ENCODE results near the gene LYPD1. TPM values are rescaled to one million over a fixed set of nuclear protein-coding genes. Genes with fewer than 3 reads are reported as not detected.

LYPD1 gene
- total RNA-seq, 1 donor from 2014 or later, result 5.5 TPM

GRCh38 chr2:132597831-132598230, 72.2 kb downstream of the LYPD1 start:
- H3K4me3 Mint-ChIP-seq, result no peak overlapping the region
- TF ChIP-seq CTCF (IDR thresholded peaks at IDR 0.05; ENCODE audit: unreplicated experiment), result no peak
- H3K36me3 Mint-ChIP-seq, result no peaks in the 10 kb centered on the region
- H3K27me3 Mint-ChIP-seq (ENCODE audit: low read depth), result peaks cover 57% of the 10 kb centered on the region
- no peaks in the 10 kb centered on the region for H3K9me3 Mint-ChIP-seq
- no peak overlapping the region for H3K27ac Mint-ChIP-seq
- no peaks in the 10 kb centered on the region for H3K4me1 Mint-ChIP-seq
- no peak for DNase-seq (ENCODE audit: low spot score in 2 of 2, unreplicated experiment in 2 of 2)

GRCh38 chr2:132597166-132597565, 72.8 kb downstream of the LYPD1 start:
- Mint-ChIP-seq H3K9me3 (no peaks in the 10 kb centered on the region), H3K4me1 (no peaks in the 10 kb centered on the region), H3K27me3 (ENCODE audit: low read depth) (peaks cover 56% of the 10 kb centered on the region), H3K27ac (no peak overlapping the region), H3K36me3 (no peaks in the 10 kb centered on the region), H3K4me3 (no peak overlapping the region)
- TF ChIP-seq CTCF (IDR thresholded peaks at IDR 0.05; ENCODE audit: unreplicated experiment), result no peak
- DNase-seq (ENCODE audit: low spot score in 2 of 2, unreplicated experiment in 2 of 2), result no peak

GRCh38 chr2:132595693-132596092, 74.3 kb downstream of the LYPD1 start:
- no peaks in the 10 kb centered on the region for H3K4me1 Mint-ChIP-seq
- peaks cover 45% of the 10 kb centered on the region for H3K27me3 Mint-ChIP-seq (ENCODE audit: low read depth)
- H3K9me3 Mint-ChIP-seq, result no peaks in the 10 kb centered on the region
- TF ChIP-seq CTCF (IDR thresholded peaks at IDR 0.05; ENCODE audit: unreplicated experiment), result no peak
- no peaks in the 10 kb centered on the region for H3K36me3 Mint-ChIP-seq
- no peak overlapping the region for H3K27ac Mint-ChIP-seq
- no peak for DNase-seq (ENCODE audit: low spot score in 2 of 2, unreplicated experiment in 2 of 2)
- H3K4me3 Mint-ChIP-seq, result no peak overlapping the region

- TF ChIP-seq CTCF (IDR thresholded peaks at IDR 0.05; ENCODE audit: unreplicated experiment), result no peak
- no peak overlapping the region for H3K27ac Mint-ChIP-seq
- H3K36me3 Mint-ChIP-seq, result no peaks in the 10 kb centered on the region
Measured at GRCh38 chr2:132595186-132595585, 74.8 kb downstream of the LYPD1 start.

More at GRCh38 chr2:132595186-132595585, 74.8 kb downstream of the LYPD1 start:
- no peaks in the 10 kb centered on the region for H3K4me1 Mint-ChIP-seq
- peaks cover 42% of the 10 kb centered on the region for H3K27me3 Mint-ChIP-seq (ENCODE audit: low read depth)
- H3K4me3 Mint-ChIP-seq, result no peak overlapping the region
- no peaks in the 10 kb centered on the region for H3K9me3 Mint-ChIP-seq
- no peak for DNase-seq (ENCODE audit: low spot score in 2 of 2, unreplicated experiment in 2 of 2)

Measured in mesothelial cell of epicardium (in vitro differentiated cells).